ENCODE data around the gene PPP6R3. TPM values are rescaled to one million over a fixed set of nuclear protein-coding genes. Genes with fewer than 3 reads are reported as not detected.
A peak's percentile ranks its signal among the peaks of the same experiment; 100 is the strongest.

PPP6R3 gene
- total RNA-seq, 2 donors from 2014 or later, result 118 to 136 TPM

GRCh38 chr11:68461575-68461917 is 994 bp downstream of the PPP6R3 start:
- H3K9me3 ChIP-seq (ENCODE audit: control insufficient read depth, low read length), result no peaks in the 10 kb centered on the region
- WGBS, 2 experiments (ENCODE audit: insufficient coverage in 1 of 2, insufficient read length in 1 of 2), result 0 to 7% methylated on average over 6 to 12 of the region's 12 CpGs
- H3K27ac ChIP-seq (ENCODE audit: low read depth, low read length), result no peak overlapping the region
- TF ChIP-seq CTCF (conservative IDR thresholded peaks at IDR 0.05), result no peak
- H3K4me3 ChIP-seq (ENCODE audit: low read length), result peak overlapping the region; percentile 100
- no peaks in the 10 kb centered on the region for H3K9me3 Mint-ChIP-seq
- H3K4me1 Mint-ChIP-seq, result peaks cover 24% of the 10 kb centered on the region
- H3K4me1 ChIP-seq (ENCODE audit: control insufficient read depth, insufficient read depth, low read length), result peaks cover 6% of the 10 kb centered on the region
- no peaks in the 10 kb centered on the region for H3K27me3 Mint-ChIP-seq (ENCODE audit: insufficient read depth)
- H3K36me3 Mint-ChIP-seq (ENCODE audit: low read depth), result peaks cover 5% of the 10 kb centered on the region
- no peaks in the 10 kb centered on the region for H3K27me3 ChIP-seq (ENCODE audit: control insufficient read depth, insufficient read depth, low read length, poor library complexity, severe bottlenecking)
- peak overlapping the region; percentile 89 for H3K27ac Mint-ChIP-seq
- H3K9ac ChIP-seq (ENCODE audit: extremely low read depth, low read length, poor library complexity, severe bottlenecking), result peak overlapping the region; percentile 88
- peaks cover 11% of the 10 kb centered on the region for H3K36me3 ChIP-seq (ENCODE audit: control insufficient read depth, insufficient read depth, low read length)
- H3K4me3 Mint-ChIP-seq, result peak overlapping the region; percentile 83
- DNase-seq, result no peak

GRCh38 chr11:68463714-68464113 is 3.2 kb downstream of the PPP6R3 start:
- Histone ChIP-seq H3K4me3 (ENCODE audit: low read length) (peak overlapping the region; percentile 100), H3K9ac (ENCODE audit: extremely low read depth, low read length, poor library complexity, severe bottlenecking) (no peak overlapping the region), H3K27ac (ENCODE audit: low read depth, low read length) (no peak overlapping the region), H3K9me3 (ENCODE audit: control insufficient read depth, low read length) (no peaks in the 10 kb centered on the region), H3K4me1 (ENCODE audit: control insufficient read depth, insufficient read depth, low read length) (peaks cover 13% of the 10 kb centered on the region), H3K27me3 (ENCODE audit: control insufficient read depth, insufficient read depth, low read length, poor library complexity, severe bottlenecking) (no peaks in the 10 kb centered on the region), H3K36me3 (ENCODE audit: control insufficient read depth, insufficient read depth, low read length) (peaks cover 14% of the 10 kb centered on the region)
- Mint-ChIP-seq H3K36me3 (ENCODE audit: low read depth) (peaks cover 5% of the 10 kb centered on the region), H3K9me3 (no peaks in the 10 kb centered on the region), H3K4me3 (no peak overlapping the region), H3K4me1 (peaks cover 35% of the 10 kb centered on the region), H3K27ac (no peak overlapping the region), H3K27me3 (ENCODE audit: insufficient read depth) (no peaks in the 10 kb centered on the region)
- WGBS, 2 experiments (ENCODE audit: insufficient coverage in 1 of 2, insufficient read length in 1 of 2), result 100% methylated on average over 1 of the region's 1 CpG; no CpG with 5 or more reads in 1 of the 2 experiments
- TF ChIP-seq CTCF (conservative IDR thresholded peaks at IDR 0.05), result no peak
- no peak for DNase-seq

- peaks cover 48% of the 10 kb centered on the region for H3K4me1 Mint-ChIP-seq
- peaks cover 4% of the 10 kb centered on the region for H3K9me3 Mint-ChIP-seq
- no peaks in the 10 kb centered on the region for H3K27me3 ChIP-seq (ENCODE audit: control insufficient read depth, insufficient read depth, low read length, poor library complexity, severe bottlenecking)
- no peak for DNase-seq
- no peak overlapping the region for H3K27ac Mint-ChIP-seq
- TF ChIP-seq CTCF (conservative IDR thresholded peaks at IDR 0.05), result no peak
- peaks cover 14% of the 10 kb centered on the region for H3K4me1 ChIP-seq (ENCODE audit: control insufficient read depth, insufficient read depth, low read length)
- H3K27ac ChIP-seq (ENCODE audit: low read depth, low read length), result no peak overlapping the region
- no peaks in the 10 kb centered on the region for H3K27me3 Mint-ChIP-seq (ENCODE audit: insufficient read depth)
- 92 to 95% methylated on average over 8 of the region's 8 CpGs for WGBS, 2 experiments (ENCODE audit: insufficient coverage in 1 of 2, insufficient read length in 1 of 2)
- no peak overlapping the region for H3K4me3 Mint-ChIP-seq
- peaks cover 22% of the 10 kb centered on the region for H3K36me3 Mint-ChIP-seq (ENCODE audit: low read depth)
- peaks cover 9% of the 10 kb centered on the region for H3K9me3 ChIP-seq (ENCODE audit: control insufficient read depth, low read length)
- H3K4me3 ChIP-seq (ENCODE audit: low read length), result no peak overlapping the region
- H3K36me3 ChIP-seq (ENCODE audit: control insufficient read depth, insufficient read depth, low read length), result peaks cover 23% of the 10 kb centered on the region
- no peak overlapping the region for H3K9ac ChIP-seq (ENCODE audit: extremely low read depth, low read length, poor library complexity, severe bottlenecking)
Measured at GRCh38 chr11:68467201-68467834, 6.8 kb downstream of the PPP6R3 start.
